ENCODE results near the gene NR1H3. TPM values are rescaled to one million over a fixed set of nuclear protein-coding genes. Genes with fewer than 3 reads are reported as not detected.

NR1H3 gene
- total RNA-seq, 2 experiments from 2014 or later: 12.7 to 15.3 TPM

GRCh38 chr11:47278058-47278457 lies 20.3 kb downstream of the NR1H3 start:
- Mint-ChIP-seq H3K36me3 (ENCODE audit: low read depth) (peaks cover 43% of the 10 kb centered on the region), H3K27me3 (no peaks in the 10 kb centered on the region), H3K4me1 (ENCODE audit: low read depth) (peaks cover 6% of the 10 kb centered on the region), H3K4me3 (no peak overlapping the region), H3K27ac (no peak overlapping the region), H3K9me3 (no peaks in the 10 kb centered on the region)
- no peak for ATAC-seq
- intact Hi-C loops (cut with micrococcal nuclease): no loop called here
- DNase-seq: no peak
- TF ChIP-seq, protein P1, sequence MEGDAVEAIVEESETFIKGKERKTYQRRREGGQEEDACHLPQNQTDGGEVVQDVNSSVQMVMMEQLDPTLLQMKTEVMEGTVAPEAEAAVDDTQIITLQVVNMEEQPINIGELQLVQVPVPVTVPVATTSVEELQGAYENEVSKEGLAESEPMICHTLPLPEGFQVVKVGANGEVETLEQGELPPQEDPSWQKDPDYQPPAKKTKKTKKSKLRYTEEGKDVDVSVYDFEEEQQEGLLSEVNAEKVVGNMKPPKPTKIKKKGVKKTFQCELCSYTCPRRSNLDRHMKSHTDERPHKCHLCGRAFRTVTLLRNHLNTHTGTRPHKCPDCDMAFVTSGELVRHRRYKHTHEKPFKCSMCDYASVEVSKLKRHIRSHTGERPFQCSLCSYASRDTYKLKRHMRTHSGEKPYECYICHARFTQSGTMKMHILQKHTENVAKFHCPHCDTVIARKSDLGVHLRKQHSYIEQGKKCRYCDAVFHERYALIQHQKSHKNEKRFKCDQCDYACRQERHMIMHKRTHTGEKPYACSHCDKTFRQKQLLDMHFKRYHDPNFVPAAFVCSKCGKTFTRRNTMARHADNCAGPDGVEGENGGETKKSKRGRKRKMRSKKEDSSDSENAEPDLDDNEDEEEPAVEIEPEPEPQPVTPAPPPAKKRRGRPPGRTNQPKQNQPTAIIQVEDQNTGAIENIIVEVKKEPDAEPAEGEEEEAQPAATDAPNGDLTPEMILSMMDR (IDR thresholded peaks at IDR 0.05): no peak
- POLR2A ChIA-PET: no interaction called here
- CTCF ChIA-PET: no interaction called here

- H3K27ac Mint-ChIP-seq: no peak overlapping the region
- ATAC-seq (no peak), DNase-seq (no peak)
- H3K4me3 Mint-ChIP-seq: no peak overlapping the region
- H3K4me1 Mint-ChIP-seq (ENCODE audit: low read depth): peaks cover 2% of the 10 kb centered on the region
- H3K9me3 Mint-ChIP-seq: no peaks in the 10 kb centered on the region
- intact Hi-C loops (cut with micrococcal nuclease): no loop called here
- ChIA-PET CTCF (no interaction called here), POLR2A (no interaction called here)
- TF ChIP-seq, protein P1 (IDR thresholded peaks at IDR 0.05): no peak
- H3K36me3 Mint-ChIP-seq (ENCODE audit: low read depth): peaks cover 41% of the 10 kb centered on the region
- H3K27me3 Mint-ChIP-seq: no peaks in the 10 kb centered on the region
Measured at GRCh38 chr11:47278769-47279168, 21.0 kb downstream of the NR1H3 start.

DNA sequence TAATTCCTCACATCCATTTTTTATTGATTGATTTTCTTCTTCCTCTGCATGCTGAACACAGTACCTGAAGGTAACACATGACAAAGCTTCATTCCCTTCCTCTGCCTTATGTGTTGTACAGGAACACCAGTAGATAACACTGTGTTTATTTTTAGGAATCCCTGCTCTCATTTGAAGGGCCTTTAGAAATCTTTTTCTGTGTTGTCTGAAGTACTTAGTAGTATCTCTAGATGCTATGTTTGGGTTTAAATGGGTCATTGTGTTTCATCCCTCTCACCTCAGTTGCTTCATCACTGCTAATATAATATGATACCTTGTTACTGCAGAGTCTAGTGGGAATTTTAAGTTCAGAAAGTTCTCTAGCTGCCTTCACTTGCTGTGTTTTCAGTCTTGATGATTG lies 22.3 kb downstream of the NR1H3 start:
- no peak overlapping the region for H3K27ac Mint-ChIP-seq
- TF ChIP-seq, protein P1 (IDR thresholded peaks at IDR 0.05): no peak
- intact Hi-C loops (cut with micrococcal nuclease): no loop called here
- H3K4me3 Mint-ChIP-seq: no peak overlapping the region
- no peaks in the 10 kb centered on the region for H3K27me3 Mint-ChIP-seq
- peaks cover 44% of the 10 kb centered on the region for H3K36me3 Mint-ChIP-seq (ENCODE audit: low read depth)
- DNase-seq (no peak), ATAC-seq (no peak)
- H3K4me1 Mint-ChIP-seq (ENCODE audit: low read depth): no peaks in the 10 kb centered on the region
- POLR2A ChIA-PET: no interaction called here
- H3K9me3 Mint-ChIP-seq: no peaks in the 10 kb centered on the region
- CTCF ChIA-PET: interaction anchor here (1.4 kb wide), 1 partner anchor 9 kb away, joined by 3 read pairs; no protein-coding TSS in a partner anchor

GRCh38 chr11:47280860-47281259 lies 23.1 kb downstream of the NR1H3 start:
- Mint-ChIP-seq H3K27ac (no peak overlapping the region), H3K4me1 (ENCODE audit: low read depth) (no peaks in the 10 kb centered on the region), H3K36me3 (ENCODE audit: low read depth) (peaks cover 43% of the 10 kb centered on the region), H3K27me3 (no peaks in the 10 kb centered on the region), H3K9me3 (no peaks in the 10 kb centered on the region), H3K4me3 (no peak overlapping the region)
- no peak for DNase-seq
- ChIA-PET CTCF (no interaction called here), POLR2A (interaction anchor here (0.7 to 1.0 kb wide), 2 partner anchors 8 to 9 kb away, joined by 3 to 4 read pairs; no protein-coding TSS in a partner anchor)
- intact Hi-C loops (cut with micrococcal nuclease): no loop called here
- TF ChIP-seq, protein P1 (IDR thresholded peaks at IDR 0.05): no peak
- no peak for ATAC-seq

GRCh38 chr11:47282462-47282861 lies 24.7 kb downstream of the NR1H3 start:
- intact Hi-C loops (cut with micrococcal nuclease): no loop called here
- H3K4me1 Mint-ChIP-seq (ENCODE audit: low read depth): no peaks in the 10 kb centered on the region
- H3K36me3 Mint-ChIP-seq (ENCODE audit: low read depth): peaks cover 44% of the 10 kb centered on the region
- ChIA-PET CTCF (interaction anchor here (1.0 kb wide), 1 partner anchor 23 kb away, joined by 3 read pairs; no protein-coding TSS in a partner anchor), POLR2A (no interaction called here)
- ATAC-seq: no peak
- H3K27ac Mint-ChIP-seq: no peak overlapping the region
- no peak overlapping the region for H3K4me3 Mint-ChIP-seq
- DNase-seq: no peak
- H3K27me3 Mint-ChIP-seq: no peaks in the 10 kb centered on the region
- no peaks in the 10 kb centered on the region for H3K9me3 Mint-ChIP-seq
- TF ChIP-seq, protein P1 (IDR thresholded peaks at IDR 0.05): no peak

Data from activated CD8-positive, alpha-beta T cell treated with anti-CD3 and anti-CD28 coated beads for 36 hours (primary cell).